Fibroblast of lung (primary cell): ENCODE results near the gene TMEM41A. TPM values are rescaled to one million over a fixed set of nuclear protein-coding genes. Genes with fewer than 3 reads are reported as not detected.

ENCODE experiments used
- DNase-seq, 2 donors: peaks; one replicate each; pipeline versions ENCODE4 v3.0.0 to v3.0.0-alpha.2; 2010; ENCODE audit warnings: low read depth in 2 of 2
- H2AFZ ChIP-seq: 2 replicates; pipeline ENCODE4 v1.5.1; 2012; ENCODE audit warnings: low read length, control low read depth, inconsistent platforms
- H3K27ac ChIP-seq: 2 replicates; pipeline ENCODE4 v1.5.1; 2011; ENCODE audit warnings: low read length, control low read depth; ENCODE audit not compliant: insufficient read depth
- H3K27me3 ChIP-seq: 2 replicates; pipeline ENCODE4 v1.5.1; 2011; ENCODE audit warnings: mild to moderate bottlenecking, low read length; ENCODE audit not compliant: control insufficient read depth, insufficient read depth
- H3K36me3 ChIP-seq: 2 replicates; pipeline ENCODE4 v1.5.1; 2011; ENCODE audit warnings: low read length; ENCODE audit not compliant: control insufficient read depth, insufficient read depth
- H3K4me1 ChIP-seq: 2 replicates; pipeline ENCODE4 v1.5.1; 2011; ENCODE audit warnings: low read length; ENCODE audit not compliant: control insufficient read depth, insufficient read depth; ENCODE audit errors: extremely low read depth
- H3K4me2 ChIP-seq: 2 replicates; pipeline ENCODE4 v1.5.1; 2011; ENCODE audit warnings: low read length, control low read depth; ENCODE audit not compliant: insufficient read depth; ENCODE audit errors: extremely low read depth
- H3K4me3 ChIP-seq, 4 experiments: fragments of 200-600 bp in 1 of 4; sonication (generic) in 1 of 4; replicated peaks in 1 of 4; 2 replicates each; pipeline ENCODE4 v1.5.1; 2011 to 2016; ENCODE audit warnings: low read length in 4 of 4, low read depth in 3 of 4, mild to moderate bottlenecking in 3 of 4, control low read depth in 2 of 4, inconsistent platforms in 1 of 4, mixed read lengths in 1 of 4; ENCODE audit not compliant: insufficient read depth in 1 of 4; ENCODE audit errors: control extremely low read depth in 1 of 4
- H3K79me2 ChIP-seq: 2 replicates; pipeline ENCODE4 v1.5.1; 2012; ENCODE audit warnings: mild to moderate bottlenecking, low read length, inconsistent platforms; ENCODE audit not compliant: control insufficient read depth, insufficient read depth
- H3K9ac ChIP-seq: 2 replicates; pipeline ENCODE4 v1.5.1; 2011; ENCODE audit warnings: mild to moderate bottlenecking, low read length, control low read depth; ENCODE audit not compliant: insufficient read depth
- H3K9me3 ChIP-seq: 2 replicates; pipeline ENCODE4 v1.5.1; 2012; ENCODE audit warnings: low read depth, low read length; ENCODE audit not compliant: control insufficient read depth, insufficient read depth
- H4K20me1 ChIP-seq: 2 replicates; pipeline ENCODE4 v1.5.1; 2011; ENCODE audit warnings: low read length; ENCODE audit not compliant: control insufficient read depth, insufficient read depth; ENCODE audit errors: extremely low read depth
- CTCF ChIP-seq, 2 donors: IDR thresholded peaks in 1 of 2; conservative IDR thresholded peaks in 1 of 2; 1 replicate in 1 of 2; 2 replicates in 1 of 2; pipeline ENCODE4 v1.5.1; 2011 to 2012; ENCODE audit warnings: low read length in 2 of 2, control low read depth in 1 of 2, inconsistent platforms in 1 of 2, low read depth in 1 of 2, mild to moderate bottlenecking in 1 of 2
- EZH2 ChIP-seq: IDR thresholded peaks from 2 replicates; pipeline ENCODE4 v1.5.1; 2012; ENCODE audit warnings: low read length, control low read depth, mild to moderate bottlenecking; ENCODE audit errors: missing control alignments
- polyA plus RNA-seq, 2 donors: library from polyadenylated mRNA; depleted of rRNA in 1 of 2; stranded (reverse) in 1 of 2; unstranded in 1 of 2; fragments of >200 nt; gene quantifications; 2 replicates each; pipeline ENCODE4 v1.2.1, GENCODE V29; 2011 to 2012; ENCODE audit warnings: missing spikeins in 1 of 2
- total RNA-seq: library from RNA; depleted of rRNA; stranded (reverse); fragments of >200 nt; gene quantifications from 2 replicates; pipeline ENCODE4 v1.2.1, GENCODE V29; 2014

TMEM41A gene
- total and polyA plus RNA-seq, 2 donors (not counting 1 experiment from before 2014, with no cell fraction given) = 8.3 to 18.2 TPM

- Histone ChIP-seq H3K27me3 (no peaks in the 10 kb centered on the region), H3K79me2 (no peaks in the 10 kb centered on the region), H4K20me1 (no peaks in the 10 kb centered on the region), H3K36me3 (no peaks in the 10 kb centered on the region), H2AFZ (no peak overlapping the region), H3K27ac (no peak overlapping the region), H3K4me1 (no peaks in the 10 kb centered on the region), H3K9me3 (no peaks in the 10 kb centered on the region), H3K9ac (no peak overlapping the region), H3K4me2 (no peak overlapping the region), H3K4me3 (no peak overlapping the region)
- no peak for DNase-seq
- TF ChIP-seq EZH2 (no peak), CTCF (conservative IDR thresholded peaks at IDR 0.05 in 1 of 2, IDR thresholded peaks at IDR 0.05 in 1 of 2; ENCODE audit: low read depth in 1 of 2, low read length in 2 of 2) (no peak)
These were observed 9.0 kb upstream of the TMEM41A start for GRCh38 chr3:185507883-185508282.

DNA sequence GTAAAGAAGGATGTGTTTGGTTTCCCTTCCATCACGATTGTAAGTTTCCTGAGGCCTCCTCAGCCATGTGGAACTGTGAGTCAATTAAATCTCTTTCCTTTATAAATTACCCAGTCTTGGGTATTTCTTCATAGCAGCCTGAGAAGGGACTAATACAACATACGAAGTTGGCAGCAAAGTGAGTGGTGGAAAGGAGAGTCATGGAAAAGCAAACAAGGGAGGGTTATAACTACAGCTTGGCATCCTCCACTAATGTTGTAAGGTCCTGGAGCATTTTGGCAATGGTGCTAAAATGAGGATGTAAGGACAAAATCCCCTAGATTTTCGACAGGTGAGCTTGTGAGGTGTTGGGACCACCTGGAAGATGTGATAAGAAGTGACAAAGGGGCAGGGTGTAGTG is 5.8 kb upstream of the TMEM41A start:
- no peak overlapping the region for H3K27ac ChIP-seq
- no peaks in the 10 kb centered on the region for H3K79me2 ChIP-seq
- no peaks in the 10 kb centered on the region for H3K4me1 ChIP-seq
- TF ChIP-seq EZH2 = no peak
- TF ChIP-seq CTCF (conservative IDR thresholded peaks at IDR 0.05 in 1 of 2, IDR thresholded peaks at IDR 0.05 in 1 of 2; ENCODE audit: low read depth in 1 of 2, low read length in 2 of 2) = no peak
- H3K4me3 ChIP-seq = no peak overlapping the region
- DNase-seq = no peak
- H2AFZ ChIP-seq = no peak overlapping the region
- no peak overlapping the region for H3K9ac ChIP-seq
- H4K20me1 ChIP-seq = no peaks in the 10 kb centered on the region
- H3K4me2 ChIP-seq = no peak overlapping the region
- no peaks in the 10 kb centered on the region for H3K9me3 ChIP-seq
- no peaks in the 10 kb centered on the region for H3K27me3 ChIP-seq
- H3K36me3 ChIP-seq = no peaks in the 10 kb centered on the region

- no peak overlapping the region for H3K9ac ChIP-seq
- no peak for DNase-seq
- H3K79me2 ChIP-seq = no peaks in the 10 kb centered on the region
- H4K20me1 ChIP-seq = no peaks in the 10 kb centered on the region
- H3K36me3 ChIP-seq = no peaks in the 10 kb centered on the region
- H3K4me2 ChIP-seq = no peak overlapping the region
- H3K4me3 ChIP-seq = no peak overlapping the region
- no peaks in the 10 kb centered on the region for H3K4me1 ChIP-seq
- no peak overlapping the region for H3K27ac ChIP-seq
- no peaks in the 10 kb centered on the region for H3K9me3 ChIP-seq
- TF ChIP-seq EZH2 = no peak
- TF ChIP-seq CTCF (conservative IDR thresholded peaks at IDR 0.05 in 1 of 2, IDR thresholded peaks at IDR 0.05 in 1 of 2; ENCODE audit: low read depth in 1 of 2, low read length in 2 of 2) = no peak
- no peaks in the 10 kb centered on the region for H3K27me3 ChIP-seq
- no peak overlapping the region for H2AFZ ChIP-seq
These were observed 4.7 kb upstream of the TMEM41A start for GRCh38 chr3:185503521-185503920.
